ENCODE results near the gene LIN7B. TPM values are rescaled to one million over a fixed set of nuclear protein-coding genes. Genes with fewer than 3 reads are reported as not detected.

Gene LIN7B
- total and polyA plus RNA-seq, 2 of the 13 experiments (the other 11 are each of a cell fraction or from before 2014, with no cell fraction given), result 5.3 to 7.6 TPM

DNA sequence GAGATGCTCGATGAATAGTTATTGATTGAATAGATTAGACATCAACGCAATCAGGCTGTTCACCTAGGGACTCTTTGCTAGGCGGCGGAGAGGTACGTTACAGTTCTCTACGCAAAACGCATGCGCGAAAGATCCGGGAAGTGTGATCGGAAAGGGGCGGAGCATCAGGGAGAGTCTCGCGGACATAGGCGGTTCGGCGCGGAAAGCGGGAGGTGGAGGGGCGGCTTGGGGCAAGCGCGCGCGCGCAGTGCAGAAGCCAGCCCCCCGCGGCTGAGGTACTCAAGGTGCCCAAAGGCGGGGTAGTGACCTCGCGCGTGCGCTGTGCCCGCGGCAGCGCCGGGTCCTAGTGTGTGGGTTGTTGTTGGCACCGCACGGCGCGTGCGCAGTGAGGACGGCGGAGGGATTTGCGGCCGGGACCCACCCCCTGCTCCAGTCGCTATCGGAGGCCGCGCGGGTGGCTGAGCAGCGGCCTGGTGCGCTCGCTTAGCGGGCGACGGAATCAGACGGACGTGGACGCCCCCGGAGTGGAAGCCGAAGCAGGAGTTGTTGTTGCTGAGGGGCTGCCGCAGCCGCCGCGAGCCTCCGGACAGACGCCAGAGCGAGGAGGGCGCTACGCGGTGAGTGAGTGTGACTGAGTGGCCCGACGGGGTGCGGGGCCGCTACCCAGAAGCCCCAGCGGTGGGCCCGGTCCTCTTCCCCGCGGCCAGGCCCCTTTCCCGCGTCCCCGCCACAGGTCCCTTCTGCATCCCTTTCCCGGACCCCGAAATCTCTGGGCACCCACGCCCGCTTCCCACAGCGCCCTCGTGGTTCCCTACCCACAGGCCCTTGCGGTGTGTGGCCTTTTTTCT lies 28.9 kb upstream of the LIN7B start, which contains the start of gene SNRNP70 (continued):
- TF ChIP-seq, protein P1, sequence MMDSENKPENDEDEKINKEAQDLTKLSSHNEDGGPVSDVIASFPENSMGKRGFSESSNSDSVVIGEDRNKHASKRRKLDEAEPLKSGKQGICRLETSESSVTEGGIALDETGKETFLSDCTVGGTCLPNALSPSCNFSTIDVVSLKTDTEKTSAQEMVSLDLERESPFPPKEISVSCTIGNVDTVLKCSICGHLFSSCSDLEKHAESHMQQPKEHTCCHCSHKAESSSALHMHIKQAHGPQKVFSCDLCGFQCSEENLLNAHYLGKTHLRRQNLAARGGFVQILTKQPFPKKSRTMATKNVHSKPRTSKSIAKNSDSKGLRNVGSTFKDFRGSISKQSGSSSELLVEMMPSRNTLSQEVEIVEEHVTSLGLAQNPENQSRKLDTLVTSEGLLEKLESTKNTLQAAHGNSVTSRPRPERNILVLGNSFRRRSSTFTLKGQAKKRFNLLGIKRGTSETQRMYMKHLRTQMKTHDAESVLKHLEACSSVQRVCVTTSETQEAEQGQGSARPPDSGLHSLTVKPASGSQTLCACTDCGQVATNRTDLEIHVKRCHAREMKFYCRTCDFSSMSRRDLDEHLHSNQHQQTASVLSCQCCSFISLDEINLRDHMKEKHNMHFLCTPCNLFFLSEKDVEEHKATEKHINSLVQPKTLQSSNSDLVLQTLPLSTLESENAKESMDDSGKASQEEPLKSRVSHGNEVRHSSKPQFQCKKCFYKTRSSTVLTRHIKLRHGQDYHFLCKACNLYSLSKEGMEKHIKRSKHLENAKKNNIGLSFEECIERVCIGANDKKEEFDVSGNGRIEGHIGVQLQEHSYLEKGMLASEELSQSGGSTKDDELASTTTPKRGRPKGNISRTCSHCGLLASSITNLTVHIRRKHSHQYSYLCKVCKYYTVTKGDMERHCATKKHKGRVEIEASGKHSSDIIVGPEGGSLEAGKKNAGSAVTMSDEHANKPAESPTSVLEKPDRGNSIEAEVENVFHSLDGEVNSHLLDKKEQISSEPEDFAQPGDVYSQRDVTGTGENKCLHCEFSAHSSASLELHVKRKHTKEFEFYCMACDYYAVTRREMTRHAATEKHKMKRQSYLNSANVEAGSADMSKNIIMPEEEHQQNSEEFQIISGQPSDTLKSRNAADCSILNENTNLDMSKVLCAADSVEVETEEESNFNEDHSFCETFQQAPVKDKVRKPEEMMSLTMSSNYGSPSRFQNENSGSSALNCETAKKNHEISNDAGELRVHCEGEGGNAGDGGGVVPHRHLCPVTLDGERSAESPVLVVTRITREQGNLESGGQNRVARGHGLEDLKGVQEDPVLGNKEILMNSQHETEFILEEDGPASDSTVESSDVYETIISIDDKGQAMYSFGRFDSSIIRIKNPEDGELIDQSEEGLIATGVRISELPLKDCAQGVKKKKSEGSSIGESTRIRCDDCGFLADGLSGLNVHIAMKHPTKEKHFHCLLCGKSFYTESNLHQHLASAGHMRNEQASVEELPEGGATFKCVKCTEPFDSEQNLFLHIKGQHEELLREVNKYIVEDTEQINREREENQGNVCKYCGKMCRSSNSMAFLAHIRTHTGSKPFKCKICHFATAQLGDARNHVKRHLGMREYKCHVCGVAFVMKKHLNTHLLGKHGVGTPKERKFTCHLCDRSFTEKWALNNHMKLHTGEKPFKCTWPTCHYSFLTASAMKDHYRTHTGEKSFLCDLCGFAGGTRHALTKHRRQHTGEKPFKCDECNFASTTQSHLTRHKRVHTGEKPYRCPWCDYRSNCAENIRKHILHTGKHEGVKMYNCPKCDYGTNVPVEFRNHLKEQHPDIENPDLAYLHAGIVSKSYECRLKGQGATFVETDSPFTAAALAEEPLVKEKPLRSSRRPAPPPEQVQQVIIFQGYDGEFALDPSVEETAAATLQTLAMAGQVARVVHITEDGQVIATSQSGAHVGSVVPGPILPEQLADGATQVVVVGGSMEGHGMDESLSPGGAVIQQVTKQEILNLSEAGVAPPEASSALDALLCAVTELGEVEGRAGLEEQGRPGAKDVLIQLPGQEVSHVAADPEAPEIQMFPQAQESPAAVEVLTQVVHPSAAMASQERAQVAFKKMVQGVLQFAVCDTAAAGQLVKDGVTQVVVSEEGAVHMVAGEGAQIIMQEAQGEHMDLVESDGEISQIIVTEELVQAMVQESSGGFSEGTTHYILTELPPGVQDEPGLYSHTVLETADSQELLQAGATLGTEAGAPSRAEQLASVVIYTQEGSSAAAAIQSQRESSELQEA (CRISPR knock-in tag; IDR thresholded peaks at IDR 0.05; ENCODE audit: not compliant biosample characterization), result no peak
- no peak; the same call in 1 of the 2 replicates for TF ChIP-seq MTF1 (CRISPR knock-in tag; IDR thresholded peaks at IDR 0.05)
- TF ChIP-seq RAD51 (IDR thresholded peaks at IDR 0.05; ENCODE audit: borderline replicate concordance), result no peak
- TF ChIP-seq CBX5 (CRISPR knock-in tag; IDR thresholded peaks at IDR 0.05; ENCODE audit: borderline replicate concordance), result peak; percentile 53
- no peak for TF ChIP-seq SIN3B (IDR thresholded peaks at IDR 0.05; ENCODE audit: low read length)
- TF ChIP-seq ZNF720 (CRISPR knock-in tag; IDR thresholded peaks at IDR 0.05), result no peak
- TF ChIP-seq RXRA (CRISPR knock-in tag; IDR thresholded peaks at IDR 0.05), result peak; percentile 81
- TF ChIP-seq, protein P2, sequence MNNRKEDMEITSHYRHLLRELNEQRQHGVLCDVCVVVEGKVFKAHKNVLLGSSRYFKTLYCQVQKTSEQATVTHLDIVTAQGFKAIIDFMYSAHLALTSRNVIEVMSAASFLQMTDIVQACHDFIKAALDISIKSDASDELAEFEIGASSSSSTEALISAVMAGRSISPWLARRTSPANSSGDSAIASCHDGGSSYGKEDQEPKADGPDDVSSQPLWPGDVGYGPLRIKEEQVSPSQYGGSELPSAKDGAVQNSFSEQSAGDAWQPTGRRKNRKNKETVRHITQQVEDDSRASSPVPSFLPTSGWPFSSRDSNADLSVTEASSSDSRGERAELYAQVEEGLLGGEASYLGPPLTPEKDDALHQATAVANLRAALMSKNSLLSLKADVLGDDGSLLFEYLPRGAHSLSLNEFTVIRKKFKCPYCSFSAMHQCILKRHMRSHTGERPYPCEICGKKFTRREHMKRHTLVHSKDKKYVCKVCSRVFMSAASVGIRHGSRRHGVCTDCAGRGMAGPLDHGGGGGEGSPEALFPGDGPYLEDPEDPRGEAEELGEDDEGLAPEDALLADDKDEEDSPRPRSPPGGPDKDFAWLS (CRISPR knock-in tag; IDR thresholded peaks at IDR 0.05; ENCODE audit: borderline replicate concordance), result no peak
- TF ChIP-seq ZNF766 (CRISPR knock-in tag; IDR thresholded peaks at IDR 0.05; ENCODE audit: borderline replicate concordance), result peak; percentile 67; the same call in 1 of the 2 replicates
- peak; percentile 61 for TF ChIP-seq ATF1 (CRISPR knock-in tag; IDR thresholded peaks at IDR 0.05)
- TF ChIP-seq, protein P3, sequence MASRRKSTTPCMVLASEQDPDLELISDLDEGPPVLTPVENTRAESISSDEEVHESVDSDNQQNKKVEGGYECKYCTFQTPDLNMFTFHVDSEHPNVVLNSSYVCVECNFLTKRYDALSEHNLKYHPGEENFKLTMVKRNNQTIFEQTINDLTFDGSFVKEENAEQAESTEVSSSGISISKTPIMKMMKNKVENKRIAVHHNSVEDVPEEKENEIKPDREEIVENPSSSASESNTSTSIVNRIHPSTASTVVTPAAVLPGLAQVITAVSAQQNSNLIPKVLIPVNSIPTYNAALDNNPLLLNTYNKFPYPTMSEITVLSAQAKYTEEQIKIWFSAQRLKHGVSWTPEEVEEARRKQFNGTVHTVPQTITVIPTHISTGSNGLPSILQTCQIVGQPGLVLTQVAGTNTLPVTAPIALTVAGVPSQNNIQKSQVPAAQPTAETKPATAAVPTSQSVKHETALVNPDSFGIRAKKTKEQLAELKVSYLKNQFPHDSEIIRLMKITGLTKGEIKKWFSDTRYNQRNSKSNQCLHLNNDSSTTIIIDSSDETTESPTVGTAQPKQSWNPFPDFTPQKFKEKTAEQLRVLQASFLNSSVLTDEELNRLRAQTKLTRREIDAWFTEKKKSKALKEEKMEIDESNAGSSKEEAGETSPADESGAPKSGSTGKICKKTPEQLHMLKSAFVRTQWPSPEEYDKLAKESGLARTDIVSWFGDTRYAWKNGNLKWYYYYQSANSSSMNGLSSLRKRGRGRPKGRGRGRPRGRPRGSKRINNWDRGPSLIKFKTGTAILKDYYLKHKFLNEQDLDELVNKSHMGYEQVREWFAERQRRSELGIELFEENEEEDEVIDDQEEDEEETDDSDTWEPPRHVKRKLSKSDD (CRISPR knock-in tag; IDR thresholded peaks at IDR 0.05; ENCODE audit: low read depth), result no peak

Measured in HepG2 (cell line).